ENCODE results near the gene NUDC.
"Not testable (repeated sequence)": the region's sequence is repeated elsewhere in the genome, so short reads cannot be mapped to it uniquely, and the experiment has no call there.

The NUDC gene

DNA sequence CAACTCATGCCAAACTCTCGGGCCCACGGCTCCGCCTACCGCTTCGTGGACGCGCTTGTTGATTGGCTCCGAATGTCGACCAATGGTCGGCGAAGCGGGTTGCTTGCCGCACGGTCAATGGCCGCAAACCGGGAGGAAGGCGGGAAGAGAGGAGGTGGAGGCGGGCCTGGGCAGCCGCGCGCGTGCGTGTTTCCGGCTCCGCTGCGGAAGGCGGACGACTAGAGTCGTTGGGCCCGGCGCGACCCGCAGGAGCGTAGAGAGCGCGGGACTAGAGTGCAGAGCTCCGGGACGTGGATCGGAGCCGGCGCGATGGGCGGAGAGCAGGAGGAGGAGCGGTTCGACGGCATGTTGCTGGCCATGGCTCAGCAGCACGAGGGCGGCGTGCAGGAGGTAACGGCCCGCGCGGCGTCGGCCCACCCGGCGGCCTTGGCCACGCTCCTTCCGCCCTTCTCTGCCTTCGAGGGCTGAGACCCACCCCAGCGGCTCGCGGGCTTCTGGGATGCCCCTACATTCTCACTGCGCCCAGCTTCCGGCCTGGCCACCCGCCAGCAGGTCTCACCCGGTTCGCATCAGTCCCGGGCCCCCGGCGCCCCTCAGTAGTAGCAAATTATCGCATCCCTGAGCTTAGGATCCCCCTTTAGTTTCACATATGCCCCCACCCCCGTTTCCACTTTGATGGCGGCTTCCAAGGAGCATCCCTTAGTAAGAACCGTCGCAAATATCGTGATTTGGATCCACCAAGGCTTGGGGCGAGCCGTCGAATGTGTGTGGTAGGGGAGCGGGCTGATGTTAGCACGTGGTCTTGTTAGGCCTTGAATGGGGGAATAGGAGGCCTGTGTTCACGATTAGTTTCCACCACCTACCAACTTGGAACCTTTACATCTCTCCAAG is at the start of gene NUDC:
Gene NUDC (plus strand): TSS at position 204 of the 891 bp plus-strand sequence. CDS start 106 bp downstream, at position 310.
- DNase-seq (ENCODE audit: low read depth, low spot score) = peak; percentile 94

DNA sequence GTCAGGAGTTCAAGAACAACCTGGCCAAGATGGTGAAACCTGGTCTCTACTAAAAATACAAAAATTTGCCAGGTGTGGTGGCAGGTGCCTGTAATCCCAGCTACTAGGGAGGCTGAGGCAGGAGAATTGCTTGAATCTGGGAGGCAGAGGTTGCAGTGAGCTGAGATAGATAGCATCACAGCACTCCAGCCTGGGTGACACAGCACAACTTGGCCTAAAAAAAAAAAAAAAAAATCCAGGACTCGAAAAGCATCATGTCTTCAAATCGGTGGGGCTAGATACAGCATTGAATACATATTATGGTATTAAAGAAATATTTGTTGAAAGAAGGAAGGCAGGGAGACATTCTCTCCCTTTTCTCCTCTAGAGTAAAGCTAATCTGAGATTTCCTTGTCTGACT is 48.4 kb upstream of the NUDC start:
- DNase-seq (ENCODE audit: low read depth, low spot score) = not testable (repeated sequence)

DNA sequence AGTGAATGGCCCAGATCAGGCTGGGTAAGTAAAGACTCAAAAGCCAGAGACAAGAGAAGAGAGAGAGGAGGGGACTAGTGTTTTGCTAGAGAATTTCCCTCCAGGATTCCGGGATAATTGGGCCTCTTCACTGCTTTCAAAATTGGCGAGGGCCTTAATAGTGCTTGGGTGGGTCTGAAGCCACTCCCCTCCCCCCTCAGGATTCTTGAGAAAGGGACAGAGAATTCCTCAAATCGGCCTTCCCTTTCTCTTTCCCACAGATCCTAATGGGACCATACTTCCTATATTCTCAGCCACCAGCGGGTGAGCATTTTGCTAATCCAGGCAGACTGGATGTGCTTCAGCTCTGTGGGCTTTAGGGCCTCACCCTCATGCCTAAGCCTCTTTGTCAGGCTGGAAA is 46.6 kb upstream of the NUDC start:
- DNase-seq (ENCODE audit: low read depth, low spot score) = no peak

DNA sequence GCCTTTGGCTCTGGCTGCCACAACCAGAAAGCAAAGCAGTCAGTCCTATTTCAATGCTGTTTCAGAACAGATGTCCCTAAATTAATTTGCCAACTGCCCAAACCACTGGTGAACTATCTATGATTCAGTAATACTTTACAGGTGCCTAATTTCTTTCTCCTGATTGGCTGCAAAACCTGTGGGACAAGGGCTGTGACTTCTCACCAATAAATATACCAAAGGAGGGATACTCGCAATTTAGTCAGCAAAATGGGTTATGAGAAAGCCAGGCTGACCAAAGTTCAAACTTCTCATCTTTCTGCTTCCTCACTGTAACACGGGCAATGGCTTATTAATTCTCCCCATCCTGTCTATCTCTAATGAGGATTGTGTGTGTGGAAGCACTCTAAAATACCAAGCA is 44.2 kb upstream of the NUDC start:
- DNase-seq (ENCODE audit: low read depth, low spot score) = no peak

DNA sequence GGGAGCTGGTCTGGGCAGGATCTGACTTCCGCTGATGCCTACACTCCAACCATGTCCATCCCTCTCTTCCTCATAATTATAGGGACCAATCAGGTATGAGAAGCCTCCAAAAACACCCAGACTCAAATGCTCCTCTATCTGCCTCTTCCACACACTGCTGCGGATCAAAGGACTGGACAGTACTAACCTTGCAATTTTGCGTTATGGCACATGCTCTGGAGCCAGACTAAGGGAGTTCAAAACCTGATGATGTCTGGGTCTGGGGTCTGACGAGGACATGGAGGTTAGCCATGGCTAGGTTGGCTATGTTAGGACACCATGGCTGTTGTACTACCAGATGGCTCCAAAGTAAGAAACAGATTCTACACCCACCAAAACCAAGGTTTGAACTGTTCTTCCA is 41.8 kb upstream of the NUDC start:
- DNase-seq (ENCODE audit: low read depth, low spot score) = no peak

DNA sequence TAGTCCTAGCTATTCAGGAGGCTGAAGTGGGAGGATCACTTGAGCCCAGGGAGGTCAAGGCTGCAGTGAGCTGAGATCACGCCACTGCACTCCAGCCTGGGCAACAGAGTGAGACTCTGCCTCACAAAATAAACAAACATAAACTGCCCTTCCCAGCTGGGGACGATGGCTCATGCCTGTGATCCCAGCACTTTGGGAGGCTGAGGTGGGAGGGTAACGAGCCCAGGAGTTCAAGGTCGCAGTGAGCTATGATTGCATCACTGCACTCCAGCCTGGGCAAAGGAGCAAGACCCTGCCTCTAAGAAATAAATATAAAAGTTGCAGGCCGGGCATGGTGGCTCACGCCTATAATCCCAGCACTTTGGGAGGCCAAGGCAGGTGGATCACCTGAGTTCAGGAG is 39.9 kb upstream of the NUDC start:
- DNase-seq (ENCODE audit: low read depth, low spot score) = not testable (repeated sequence)

DNA sequence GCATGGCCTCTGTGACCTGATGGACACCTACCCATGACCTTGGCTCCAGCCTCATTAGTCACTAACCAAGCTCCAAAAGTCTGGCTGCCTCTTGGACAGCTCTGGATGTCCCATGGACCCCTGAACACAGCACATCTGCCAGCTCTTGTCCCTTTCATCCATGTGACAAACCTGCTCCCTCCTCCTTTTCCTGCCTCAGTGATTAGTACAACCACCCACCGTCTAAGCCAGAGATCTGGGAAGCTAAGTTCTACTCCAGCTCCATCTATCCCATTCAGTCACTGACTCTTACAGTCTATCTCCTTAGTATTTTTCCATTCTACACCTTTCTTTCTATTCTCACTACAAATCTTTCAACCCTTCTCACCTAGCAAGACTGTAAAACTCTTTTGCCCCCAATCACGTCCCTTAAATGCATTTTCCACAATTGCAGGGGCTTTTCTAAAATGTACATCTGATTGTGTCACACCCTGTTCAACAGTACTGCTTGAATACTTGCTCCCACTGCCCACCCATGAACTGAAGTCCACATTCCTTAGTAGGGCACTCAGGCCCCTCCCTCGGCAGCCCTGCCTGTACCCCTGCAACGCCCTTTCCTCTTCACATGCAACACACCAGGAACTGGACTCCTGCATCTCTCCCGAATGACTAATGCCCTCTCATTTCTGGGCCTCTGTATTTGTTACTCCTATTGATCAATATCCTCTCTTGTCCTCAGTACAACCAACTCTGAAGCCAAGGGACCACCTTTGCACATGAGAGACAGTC is 38.7 kb upstream of the NUDC start:
- no peak for DNase-seq (ENCODE audit: low read depth, low spot score)

DNA sequence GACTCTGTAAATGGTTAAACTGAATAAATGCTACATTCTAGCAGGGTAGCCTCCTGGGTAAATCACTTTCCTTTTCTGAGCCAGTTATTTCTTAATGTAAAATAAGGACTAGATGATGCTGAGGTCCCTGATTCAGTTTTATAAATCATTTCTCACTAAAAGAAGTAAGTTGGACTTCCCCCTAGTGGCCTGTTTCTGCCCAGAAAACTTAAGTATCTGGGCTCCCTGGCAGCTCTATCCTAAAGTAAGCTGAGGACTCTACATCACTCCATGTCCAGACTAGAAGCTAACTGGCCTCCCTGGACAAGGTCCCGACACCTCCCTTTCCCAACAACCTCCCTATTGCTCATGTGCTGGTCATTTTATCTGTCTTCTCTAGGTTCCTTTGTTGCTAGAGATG is 34.4 kb upstream of the NUDC start:
- no peak for DNase-seq (ENCODE audit: low read depth, low spot score)

DNA sequence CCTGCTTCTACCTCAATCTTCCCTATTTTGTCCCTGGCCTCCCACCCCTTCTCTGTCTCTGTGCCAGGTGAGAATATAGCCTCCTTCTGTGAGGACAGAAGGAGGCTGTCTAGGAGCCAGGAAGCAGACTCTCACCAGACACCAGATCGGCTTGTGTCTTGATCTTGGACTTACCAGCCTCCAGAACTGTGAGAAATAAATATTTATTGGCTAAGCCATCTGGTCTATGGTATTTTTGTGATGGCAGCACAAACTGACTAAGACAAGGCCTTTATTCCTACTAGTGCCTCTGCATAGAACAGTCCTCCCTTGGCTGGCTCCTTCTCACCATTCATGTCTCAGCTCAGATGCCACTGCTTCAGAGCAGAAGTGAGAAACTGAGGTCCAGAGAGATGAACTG is 33.3 kb upstream of the NUDC start:
- no peak for DNase-seq (ENCODE audit: low read depth, low spot score)

DNA sequence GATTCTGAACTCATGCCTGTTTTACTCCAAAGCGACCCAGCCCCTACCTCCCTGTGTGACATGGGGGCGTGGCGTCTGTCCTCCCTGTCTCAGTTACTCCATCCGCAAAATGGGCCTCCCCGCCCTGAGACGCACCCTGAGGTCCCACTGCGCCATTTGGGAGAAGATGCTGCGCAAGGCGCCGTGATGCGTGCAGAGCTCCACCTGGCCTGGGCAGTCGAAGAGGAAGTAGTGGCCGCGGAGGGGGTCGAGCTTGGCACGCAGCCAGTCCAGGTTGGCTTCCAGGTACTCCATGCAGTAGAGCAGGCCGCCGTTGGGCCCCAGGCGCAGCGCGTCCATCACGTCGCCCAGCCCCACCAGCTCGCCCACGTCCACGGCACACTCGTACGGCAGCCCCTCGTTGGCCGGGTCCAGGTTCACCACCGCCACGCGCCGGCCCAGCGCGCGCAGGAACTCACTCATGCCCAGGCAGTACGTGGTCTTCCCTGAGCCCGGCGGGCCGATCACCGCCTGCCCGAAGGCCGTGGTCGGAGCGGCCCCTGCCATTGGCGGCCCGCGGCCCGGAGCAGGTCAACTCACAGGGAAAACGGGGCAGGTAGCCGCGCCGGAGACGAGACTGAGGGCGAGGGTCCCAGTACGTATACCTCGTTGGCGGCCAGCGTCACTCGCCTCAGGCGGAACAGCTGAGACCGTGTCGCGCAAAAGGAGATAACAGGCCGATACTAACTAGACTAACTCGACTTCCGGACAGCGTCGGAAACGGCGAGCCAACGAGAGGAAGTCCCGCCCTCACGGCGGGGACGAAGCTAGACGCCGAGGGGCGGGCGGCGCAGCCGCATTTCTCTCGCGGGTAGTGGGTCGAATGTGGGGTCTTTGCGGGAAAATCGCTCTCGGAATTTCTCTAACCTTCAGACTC is 31.7 kb upstream of the NUDC start, which contains the start of gene GPN2:
Gene GPN2 (minus strand): TSS at position 733 of the 916 bp plus-strand sequence. CDS start 187 bp downstream, at position 546.
- peak; percentile 65 for DNase-seq (ENCODE audit: low read depth, low spot score)

DNA sequence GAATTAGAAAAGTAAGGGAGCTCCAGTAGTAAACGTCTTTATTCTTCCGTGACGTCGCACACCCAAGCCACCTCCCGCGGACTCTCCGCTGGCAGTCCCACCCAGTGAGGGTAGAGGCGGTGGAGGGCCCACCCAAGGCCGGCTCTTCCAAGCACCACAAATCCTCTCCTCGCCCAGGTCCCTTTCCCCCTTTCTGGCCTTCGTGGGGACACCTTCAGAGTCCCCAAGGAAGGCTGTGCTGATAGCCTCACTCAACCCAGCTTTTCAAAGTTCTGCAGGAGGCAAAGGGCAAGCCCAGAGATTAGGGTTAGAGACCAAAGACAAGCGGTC is 31.1 kb upstream of the NUDC start:
- no peak for DNase-seq (ENCODE audit: low read depth, low spot score)

DNA sequence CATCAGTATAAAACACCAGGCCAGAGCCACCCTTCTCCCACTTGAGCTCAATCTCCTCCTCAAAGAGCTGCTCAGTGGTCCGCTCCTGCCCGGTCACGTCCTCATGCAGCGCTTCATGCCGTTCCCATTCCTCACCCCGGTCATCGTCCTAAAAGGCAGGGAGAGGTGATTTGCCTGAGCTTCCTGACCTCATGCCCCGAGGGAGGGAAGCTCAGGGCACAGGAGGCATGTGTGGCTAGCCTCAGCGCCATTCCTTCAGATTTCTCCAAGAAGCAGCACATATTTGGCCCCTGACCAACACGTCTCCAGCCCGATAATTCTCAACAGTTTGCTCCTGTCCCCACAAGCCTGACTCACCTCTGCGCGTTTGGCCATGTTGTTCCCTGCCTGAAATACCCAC is 27.3 kb upstream of the NUDC start:
- no peak for DNase-seq (ENCODE audit: low read depth, low spot score)

DNA sequence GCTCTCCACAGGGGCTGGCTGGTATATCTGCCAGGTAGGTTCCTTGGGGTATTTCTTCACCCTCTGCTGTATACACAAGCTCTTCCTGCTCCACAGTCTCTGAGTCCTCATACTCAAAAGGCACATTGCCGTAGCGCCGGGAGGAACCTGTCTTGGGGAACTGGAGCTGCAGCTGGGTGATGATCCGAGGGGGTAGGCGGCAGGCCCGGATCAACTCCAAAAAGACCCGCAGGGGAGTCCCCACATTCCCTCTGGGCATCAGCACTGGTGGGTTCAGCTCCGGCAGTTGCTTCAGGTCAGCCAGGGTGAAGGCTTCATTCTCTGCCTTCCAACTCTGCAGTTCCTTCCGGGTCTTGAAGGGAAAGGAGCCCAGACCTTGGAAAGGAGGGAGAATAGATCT is 24.2 kb upstream of the NUDC start:
- no peak for DNase-seq (ENCODE audit: low read depth, low spot score)

DNA sequence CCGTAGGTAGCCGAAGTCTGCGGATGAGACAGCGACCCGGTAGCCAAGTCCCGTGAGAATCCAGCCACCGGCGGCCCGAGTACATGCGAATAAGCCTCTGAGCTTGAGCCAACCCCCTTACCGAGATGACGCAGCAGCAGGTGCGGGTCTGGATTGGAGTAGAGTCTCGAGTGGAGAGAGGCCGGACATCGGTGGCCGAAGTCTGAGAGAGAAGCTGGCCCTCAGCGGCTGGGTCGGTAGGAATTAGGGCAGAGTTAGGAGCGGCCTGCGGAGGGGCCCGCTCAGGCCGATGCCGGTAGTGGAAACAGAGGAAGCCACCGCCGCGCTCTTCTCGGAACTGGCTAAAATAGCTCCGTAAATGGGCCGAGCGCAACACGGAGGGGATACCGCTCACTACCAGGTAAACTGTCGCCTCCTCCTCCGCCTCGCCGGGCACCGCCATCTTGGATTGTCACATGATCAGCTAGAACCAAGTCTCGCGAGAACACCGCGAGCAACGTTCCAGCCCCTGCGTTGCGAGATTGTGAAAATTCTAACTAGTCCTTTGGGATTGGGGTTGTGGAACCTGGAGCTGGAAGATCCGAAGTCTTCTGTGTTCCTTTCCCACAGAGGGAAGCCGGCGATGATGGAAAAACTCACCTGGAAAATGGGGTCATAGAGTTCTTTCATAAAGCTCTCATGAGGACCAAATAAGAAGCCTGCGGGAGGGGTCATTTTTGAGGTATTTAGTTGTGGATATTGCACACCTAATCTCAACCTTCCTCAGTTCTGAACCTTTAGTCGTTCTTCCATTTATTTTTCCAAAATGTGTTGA is 21.3 kb upstream of the NUDC start, which contains the start of gene GPATCH3:
Gene GPATCH3 (minus strand): TSS at position 467 of the 814 bp plus-strand sequence. CDS start 25 bp downstream, at position 442.
- DNase-seq (ENCODE audit: low read depth, low spot score) = peak; percentile 73

DNA sequence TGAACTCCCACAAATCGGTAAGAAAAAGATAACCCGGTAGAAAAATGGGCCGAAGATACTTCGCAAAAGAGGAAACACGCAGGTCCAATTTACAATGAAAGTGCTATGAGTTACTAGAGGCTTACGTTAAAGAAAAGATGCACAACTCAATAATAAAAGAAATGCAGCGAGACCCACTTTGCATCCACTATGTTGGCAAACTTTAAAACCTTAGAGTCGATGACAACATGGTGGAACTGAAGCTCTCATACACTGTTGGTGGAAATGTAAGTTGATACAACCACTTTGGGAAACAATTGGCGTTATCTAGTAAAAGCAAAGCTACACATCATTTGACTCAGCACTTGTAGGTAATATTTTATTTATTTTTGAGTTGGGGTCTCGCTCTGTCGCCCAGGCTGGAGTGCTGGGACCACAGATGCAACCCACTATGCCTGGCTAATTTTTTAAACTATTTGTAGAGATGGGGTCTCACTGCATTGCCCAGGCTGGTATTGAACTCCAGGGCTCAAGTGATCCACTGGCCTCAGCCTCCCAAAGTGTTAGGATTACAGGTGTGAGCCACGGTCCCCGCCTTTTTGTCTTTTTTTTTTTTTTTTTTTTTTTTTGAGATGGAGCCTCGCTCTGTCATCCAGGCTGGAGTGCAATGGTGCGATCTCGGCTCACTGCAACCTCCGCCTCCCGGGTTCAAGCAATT is 20.6 kb upstream of the NUDC start:
- DNase-seq (ENCODE audit: low read depth, low spot score) = no peak

DNA sequence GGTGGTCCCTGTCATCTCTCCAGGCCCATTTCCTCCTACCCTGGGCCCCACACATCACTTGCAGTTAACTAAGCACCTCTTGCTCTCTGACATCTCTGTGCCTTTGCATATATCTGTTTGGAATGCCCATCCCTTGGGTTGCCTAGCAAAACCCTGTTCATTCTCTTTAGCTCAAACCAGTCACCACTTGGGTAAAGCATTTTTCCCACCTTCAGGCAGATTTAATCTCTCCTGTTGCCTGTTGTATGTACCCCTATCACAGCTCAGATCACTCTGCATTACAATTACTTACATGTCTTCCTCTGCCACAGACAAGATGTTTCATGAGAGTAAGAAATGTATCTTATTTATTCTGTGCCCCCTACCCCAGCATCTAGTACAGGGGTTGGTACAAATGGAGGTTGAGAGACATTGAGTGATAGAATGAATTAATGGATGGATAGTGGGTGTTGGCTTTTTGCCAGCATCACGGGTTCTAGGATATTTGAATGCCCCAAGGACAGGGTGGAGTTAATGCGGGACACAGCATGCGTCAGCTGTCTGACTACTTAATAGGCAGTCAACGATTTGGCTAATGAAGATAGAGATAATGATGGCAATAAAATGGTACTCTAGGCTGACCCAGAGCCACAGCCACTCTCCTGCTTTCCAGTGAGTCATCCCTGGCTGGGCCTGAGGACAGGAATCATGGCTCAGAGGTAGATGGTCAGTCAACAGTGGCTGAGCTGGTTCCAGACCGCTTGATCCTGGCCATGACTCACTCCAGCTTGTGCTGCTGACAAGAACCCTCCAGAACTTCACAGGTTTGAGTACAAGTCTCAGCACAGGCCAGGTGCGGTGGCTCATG is 14.2 kb upstream of the NUDC start:
- no peak for DNase-seq (ENCODE audit: low read depth, low spot score)

DNA sequence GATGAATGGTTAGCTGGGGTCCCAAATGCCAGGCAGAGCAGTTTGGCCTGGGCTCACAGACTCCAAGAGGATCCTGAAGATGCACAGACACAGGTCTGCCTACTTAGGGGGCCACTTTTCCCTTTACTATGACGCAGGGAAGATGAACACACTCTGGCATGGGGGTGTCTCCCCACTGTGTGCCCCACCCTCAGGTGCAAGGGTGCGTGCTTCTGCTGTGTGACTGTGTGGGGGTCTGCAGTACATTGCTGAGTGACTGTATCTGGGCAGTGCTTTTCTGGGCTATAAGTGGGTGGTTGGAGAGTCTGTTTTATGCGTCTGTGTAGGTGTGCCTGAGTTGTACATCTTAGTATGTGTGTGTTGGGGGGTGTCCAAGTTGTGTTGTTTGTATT is 11.6 kb upstream of the NUDC start:
- DNase-seq (ENCODE audit: low read depth, low spot score) = no peak

DNA sequence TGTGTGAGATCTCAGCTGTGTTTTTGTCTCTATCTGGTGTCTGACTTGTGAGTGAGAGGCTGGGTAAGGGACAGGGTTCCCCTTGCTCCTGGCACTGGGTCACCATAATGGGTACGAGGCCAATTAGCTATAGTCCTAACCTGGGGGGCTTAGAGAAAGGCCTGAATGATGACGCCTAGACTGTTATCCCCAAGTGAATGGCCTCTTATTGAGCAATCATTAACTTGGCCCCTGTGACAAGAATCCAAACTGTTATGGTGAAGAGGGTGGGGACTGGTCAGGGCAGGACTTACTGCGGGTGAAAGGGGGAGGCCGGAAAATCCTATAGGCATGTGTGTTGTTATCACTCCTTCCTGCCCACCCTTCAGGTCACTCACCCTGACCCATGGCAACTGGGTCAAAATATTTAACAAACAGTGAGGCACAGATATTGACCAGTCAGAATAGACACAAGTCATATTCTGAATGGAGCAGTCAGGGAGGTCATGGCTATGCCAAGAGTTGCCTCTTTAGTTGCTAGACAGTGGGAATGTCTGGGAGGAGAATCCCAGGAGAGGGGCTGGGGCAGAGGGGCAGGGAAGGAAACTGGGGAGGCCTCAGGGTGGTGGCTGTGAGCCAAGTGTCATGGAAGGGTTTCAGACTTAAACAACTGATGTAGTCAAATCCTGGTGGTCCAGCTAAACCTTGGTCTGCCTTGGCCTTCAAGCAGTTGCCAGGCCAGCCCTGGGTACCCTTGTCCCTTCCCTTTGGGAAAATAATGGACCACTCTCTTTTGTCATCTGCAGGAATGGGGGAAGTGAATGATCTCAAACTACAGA is 11.0 kb upstream of the NUDC start:
- no peak for DNase-seq (ENCODE audit: low read depth, low spot score)
